Activated T-helper 1 cell treated with Interleukin-2 at 50 U/mL for 16 hours (primary cell): ENCODE results near the gene CDC42EP5.

Experiments used
- DNase-seq: peaks from one replicate; pipeline ENCODE4 v3.0.0-alpha.2; 2020; ENCODE audit warnings: low read depth

CDC42EP5 gene

GRCh38 chr19:54425382-54425723, 47.7 kb downstream of the CDC42EP5 start:
- DNase-seq = no peak

GRCh38 chr19:54424660-54425381, 48.3 kb downstream of the CDC42EP5 start:
- DNase-seq = no peak

- DNase-seq = no peak
Observed at GRCh38 chr19:54424201-54424600, 48.9 kb downstream of the CDC42EP5 start.

- no peak for DNase-seq
Observed at GRCh38 chr19:54422136-54422535, 51.0 kb downstream of the CDC42EP5 start.

GRCh38 chr19:54421521-54421920, 51.6 kb downstream of the CDC42EP5 start:
- DNase-seq = no peak

GRCh38 chr19:54421169-54421516, 52.0 kb downstream of the CDC42EP5 start:
- DNase-seq = no peak

GRCh38 chr19:54420383-54421168, 52.5 kb downstream of the CDC42EP5 start:
- no peak for DNase-seq

GRCh38 chr19:54420068-54420382, 53.1 kb downstream of the CDC42EP5 start:
- DNase-seq = no peak

GRCh38 chr19:54418930-54419800, 53.9 kb downstream of the CDC42EP5 start:
- DNase-seq = no peak

GRCh38 chr19:54418030-54418929, 54.8 kb downstream of the CDC42EP5 start:
- no peak for DNase-seq

- DNase-seq = no peak
Observed at GRCh38 chr19:54416695-54417491, 56.2 kb downstream of the CDC42EP5 start.

GRCh38 chr19:54415901-54416673, 57.0 kb downstream of the CDC42EP5 start:
- no peak for DNase-seq

GRCh38 chr19:54415208-54415900, 57.7 kb downstream of the CDC42EP5 start, which contains the start of gene TTYH1:
Gene TTYH1, plus strand, starts transcription at chr19:54415464. Its CDS starts 89 bp downstream, at chr19:54415553.
- no peak for DNase-seq
